GM21786 (cell line): ENCODE data around the gene DHRS4L2.

Experiments
- ATAC-seq: cut with Tn5 transposase; IDR thresholded peaks from one replicate; pipeline ENCODE4 v1.9.1; 2021; ENCODE audit not compliant: unreplicated experiment

Gene DHRS4L2

DNA sequence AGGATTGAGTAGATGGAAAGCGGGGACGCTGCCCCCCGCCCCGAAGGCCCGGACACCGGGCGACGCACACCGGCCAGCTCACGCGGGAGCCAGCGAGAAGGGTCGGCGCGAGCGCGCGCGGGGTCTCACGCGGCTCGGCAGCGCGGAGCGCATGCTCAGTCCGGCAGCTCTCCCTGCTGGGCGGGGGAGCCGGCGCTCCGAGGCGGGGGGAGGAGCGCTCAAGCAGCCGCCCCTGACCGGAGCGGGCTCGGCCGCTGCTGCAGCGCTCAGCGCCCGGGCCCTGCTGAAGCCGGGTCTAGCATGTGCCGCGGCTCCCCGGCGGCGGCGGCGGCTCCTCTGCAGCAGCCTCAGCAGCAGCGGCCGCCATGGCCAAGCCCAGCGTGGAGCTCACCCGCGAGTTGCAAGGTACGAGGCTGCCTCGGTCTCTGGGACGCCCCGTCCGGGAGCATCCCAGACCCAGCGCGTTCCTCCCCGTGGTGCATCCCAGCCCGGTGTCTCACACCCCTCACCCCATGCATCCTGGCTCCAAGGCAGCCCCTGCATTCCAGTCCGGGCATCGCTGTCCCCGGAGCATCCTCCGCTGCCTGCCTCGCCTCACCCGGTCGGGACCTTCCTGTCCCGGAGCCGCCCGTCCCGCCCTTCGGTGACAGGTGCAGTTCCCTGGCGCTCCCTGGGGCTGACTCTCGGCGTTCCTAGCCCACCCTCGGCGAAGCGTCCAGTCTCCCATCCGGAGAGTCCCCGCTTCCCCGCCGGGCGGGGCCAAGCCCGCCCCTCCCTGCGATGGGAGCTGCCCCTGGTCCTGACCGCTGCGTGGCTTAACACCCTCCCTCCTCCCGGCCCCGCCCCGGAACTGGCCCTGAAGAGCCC is 63.3 kb downstream of the DHRS4L2 start, which contains the start of gene CARMIL3:
TSS of gene CARMIL3 (plus strand) at position 221 of the 867 bp plus-strand sequence. CDS start at position 366, 145 bp downstream.
- ATAC-seq, result peak; percentile 71

DNA sequence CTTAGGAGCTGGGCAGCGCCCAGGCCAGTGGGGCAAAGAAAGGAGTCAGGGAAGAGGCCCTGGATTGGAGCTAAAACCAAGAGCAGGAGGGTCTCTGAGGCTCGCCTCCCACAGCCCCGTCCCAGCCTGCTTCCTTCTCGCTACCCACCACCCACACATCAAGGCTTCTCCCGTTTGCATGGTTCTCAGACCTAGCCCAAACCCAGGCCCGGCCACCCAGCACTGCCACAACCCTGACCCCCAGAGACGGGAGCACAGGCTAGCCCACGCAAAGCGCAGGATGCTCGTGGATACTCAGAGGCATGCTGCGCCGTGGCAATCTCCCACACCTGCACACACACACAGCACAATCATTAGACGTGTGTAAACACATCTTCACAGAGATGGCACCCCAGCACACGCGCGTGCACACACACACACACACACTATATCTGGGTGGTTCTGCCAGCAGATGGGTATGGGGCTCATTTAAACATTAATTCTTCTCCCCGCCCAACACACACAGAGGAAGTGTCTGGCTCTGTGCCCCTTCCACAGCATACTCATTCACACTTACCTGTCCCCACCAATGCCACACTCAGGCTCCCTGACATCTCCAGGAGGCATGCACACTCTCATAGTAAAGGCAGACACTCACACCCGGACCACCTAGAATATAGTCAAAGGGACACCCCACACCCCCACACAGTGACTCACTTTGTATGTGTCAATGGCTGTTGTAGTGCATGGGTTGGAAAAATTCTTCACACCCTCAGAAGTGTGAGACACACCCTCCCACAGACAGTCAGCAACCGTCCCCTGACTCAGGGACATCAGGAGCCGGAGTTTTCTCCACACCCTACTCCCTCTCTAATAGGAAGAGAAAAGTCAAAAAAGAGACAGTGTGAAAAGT is 64.2 kb downstream of the DHRS4L2 start:
- no peak for ATAC-seq

DNA sequence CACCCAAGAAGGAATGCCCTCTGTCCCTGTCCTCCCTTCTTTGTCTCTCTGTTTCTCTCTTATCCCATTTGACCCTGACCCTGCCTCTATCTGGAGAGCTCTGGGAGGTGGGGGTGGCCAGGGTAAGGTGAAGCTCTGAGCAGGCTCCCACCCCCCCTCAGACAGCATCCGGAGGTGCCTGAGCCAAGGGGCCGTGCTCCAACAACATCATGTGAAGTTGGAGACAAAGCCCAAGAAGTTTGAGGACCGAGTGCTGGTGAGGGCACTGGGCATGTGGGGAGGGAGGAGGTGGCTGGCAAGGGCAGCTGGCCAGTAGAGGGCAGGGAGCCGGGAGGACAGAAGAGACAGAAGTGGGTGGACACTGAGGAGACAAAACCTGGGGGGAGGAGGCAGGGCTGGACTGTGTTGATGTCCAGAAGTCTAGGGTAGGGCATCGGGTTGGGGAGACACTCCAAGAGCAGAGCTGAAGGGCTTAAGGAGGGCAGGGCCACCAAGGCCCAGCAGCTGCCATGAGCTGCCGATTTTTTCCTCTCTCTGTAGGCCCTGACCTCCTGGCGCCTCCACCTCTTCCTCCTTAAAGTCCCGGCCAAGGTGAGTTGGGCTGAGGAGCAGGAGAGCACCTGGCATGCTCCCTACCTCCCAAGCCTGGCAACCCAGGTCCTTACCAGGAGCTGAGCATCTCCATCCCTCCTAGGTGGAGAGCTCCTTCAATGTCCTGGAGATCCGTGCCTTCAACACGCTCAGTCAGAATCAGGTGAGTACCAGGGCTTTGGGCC is 65.0 kb downstream of the DHRS4L2 start:
- no peak for ATAC-seq

DNA sequence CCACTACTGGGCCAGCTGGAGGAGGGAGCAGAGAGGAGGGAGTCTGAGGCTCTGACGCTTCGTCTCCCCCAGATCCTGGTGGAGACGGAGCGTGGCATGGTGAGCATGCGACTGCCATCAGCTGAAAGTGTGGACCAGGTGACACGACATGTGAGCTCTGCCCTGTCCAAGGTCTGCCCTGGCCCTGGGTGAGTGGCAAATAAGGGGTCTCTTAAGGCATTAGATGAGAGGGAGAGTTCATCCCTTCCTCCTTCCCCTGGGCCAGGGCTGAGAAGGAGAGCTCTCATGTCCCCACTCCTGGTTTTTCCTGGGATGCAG is 65.6 kb downstream of the DHRS4L2 start:
- no peak for ATAC-seq

DNA sequence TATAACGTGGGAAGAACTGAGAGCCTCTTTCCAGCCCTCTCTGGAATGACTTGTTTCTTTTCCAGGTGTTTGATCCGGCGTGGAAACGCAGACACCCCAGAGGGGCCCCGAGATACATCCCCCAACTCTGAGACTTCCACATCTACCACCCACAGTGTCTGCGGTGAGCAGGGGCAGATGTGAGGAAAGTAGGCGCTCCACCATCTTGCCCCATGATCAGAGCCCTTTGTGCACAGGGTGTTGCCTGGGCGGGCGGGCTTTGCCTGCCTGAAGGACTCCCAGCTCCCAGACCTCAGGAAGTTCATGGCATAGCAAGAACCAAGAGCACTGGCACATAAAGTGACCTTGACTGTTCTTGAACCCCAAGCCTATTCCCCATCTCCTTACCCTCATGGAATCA is 65.9 kb downstream of the DHRS4L2 start:
- no peak for ATAC-seq
